ENCODE results near the gene ISCA2. TPM values are rescaled to one million over a fixed set of nuclear protein-coding genes. Genes with fewer than 3 reads are reported as not detected.

Gene ISCA2
- total RNA-seq, 4 donors from 2014 or later = 4.1 to 32.4 (median 20.6) TPM

DNA sequence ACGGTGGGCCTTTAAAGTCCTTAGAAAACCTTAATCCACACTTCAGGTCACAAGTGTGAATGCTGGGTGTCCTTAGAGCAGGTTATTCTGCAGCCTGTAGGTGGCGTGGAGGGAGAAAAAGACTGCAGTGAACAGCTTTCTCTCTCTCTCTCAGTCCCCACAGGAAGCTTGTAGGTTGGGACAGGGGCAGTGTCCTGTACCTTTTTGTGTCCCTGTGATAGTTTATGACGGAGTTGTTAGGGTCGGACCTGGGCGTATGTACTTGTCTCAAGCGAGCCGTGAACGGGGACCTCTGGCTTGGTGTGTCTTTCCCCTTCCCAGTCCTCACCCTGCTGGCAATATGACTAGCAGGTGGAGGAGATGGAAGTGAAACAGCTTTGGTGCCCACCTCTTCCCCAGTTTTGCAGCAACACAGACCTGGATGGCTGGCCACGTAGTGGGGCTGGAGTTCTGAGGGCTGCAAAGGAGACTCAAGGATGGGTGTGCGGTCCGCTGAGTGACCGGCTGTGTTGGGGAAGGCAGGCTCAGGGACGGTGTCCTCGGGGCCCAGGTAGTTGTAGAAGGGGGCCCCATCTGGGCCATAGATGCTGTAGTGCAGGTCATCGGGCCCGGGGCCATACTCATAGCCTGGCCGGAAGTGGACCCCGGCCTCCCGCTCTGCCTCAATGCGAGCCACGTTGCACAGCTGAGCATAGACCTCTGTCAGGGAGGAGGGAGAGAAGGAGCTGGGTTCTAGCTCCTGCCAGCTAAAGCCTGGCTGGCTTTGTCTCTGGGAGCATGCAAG is 8.9 kb downstream of the ISCA2 start:
- no peaks in the 10 kb centered on the region for H3K27me3 ChIP-seq
- no peak for DNase-seq
- in situ Hi-C loops (cut with MboI; ENCODE audit: low pct_ligation_motif_present in 1 of 4, low pct_unique_long_range_greater_than_20kb in 1 of 4, low sequenced_read_pairs in 3 of 4) (no loop called here), intact Hi-C loops (cut with DNase I; ENCODE audit: low total_unique reads) (loop anchor here (5.0 kb wide), 1 partner anchor 105 kb away; no protein-coding TSS in a partner anchor)
- WGBS, 2 donors (ENCODE audit: low coverage in 1 of 2) = 73% methylated on average over 21 of the region's 21 CpGs; no CpG with 5 or more reads in 1 of the 2 donors
- no peak overlapping the region for H3K4me3 ChIP-seq
- no peaks in the 10 kb centered on the region for H3K36me3 ChIP-seq
- TF ChIP-seq EP300 (IDR thresholded peaks at IDR 0.05; ENCODE audit: low read depth) (no peak), POLR2AphosphoS5 (IDR thresholded peaks at IDR 0.05) (no peak)
- TF ChIP-seq, protein P1, sequence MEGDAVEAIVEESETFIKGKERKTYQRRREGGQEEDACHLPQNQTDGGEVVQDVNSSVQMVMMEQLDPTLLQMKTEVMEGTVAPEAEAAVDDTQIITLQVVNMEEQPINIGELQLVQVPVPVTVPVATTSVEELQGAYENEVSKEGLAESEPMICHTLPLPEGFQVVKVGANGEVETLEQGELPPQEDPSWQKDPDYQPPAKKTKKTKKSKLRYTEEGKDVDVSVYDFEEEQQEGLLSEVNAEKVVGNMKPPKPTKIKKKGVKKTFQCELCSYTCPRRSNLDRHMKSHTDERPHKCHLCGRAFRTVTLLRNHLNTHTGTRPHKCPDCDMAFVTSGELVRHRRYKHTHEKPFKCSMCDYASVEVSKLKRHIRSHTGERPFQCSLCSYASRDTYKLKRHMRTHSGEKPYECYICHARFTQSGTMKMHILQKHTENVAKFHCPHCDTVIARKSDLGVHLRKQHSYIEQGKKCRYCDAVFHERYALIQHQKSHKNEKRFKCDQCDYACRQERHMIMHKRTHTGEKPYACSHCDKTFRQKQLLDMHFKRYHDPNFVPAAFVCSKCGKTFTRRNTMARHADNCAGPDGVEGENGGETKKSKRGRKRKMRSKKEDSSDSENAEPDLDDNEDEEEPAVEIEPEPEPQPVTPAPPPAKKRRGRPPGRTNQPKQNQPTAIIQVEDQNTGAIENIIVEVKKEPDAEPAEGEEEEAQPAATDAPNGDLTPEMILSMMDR (IDR thresholded peaks at IDR 0.05) = peak; percentile 6 to 35 (median 29)
- H3K9me3 ChIP-seq = no peaks in the 10 kb centered on the region
- no peaks in the 10 kb centered on the region for H3K4me1 ChIP-seq
- no peak overlapping the region for H3K27ac ChIP-seq

DNA sequence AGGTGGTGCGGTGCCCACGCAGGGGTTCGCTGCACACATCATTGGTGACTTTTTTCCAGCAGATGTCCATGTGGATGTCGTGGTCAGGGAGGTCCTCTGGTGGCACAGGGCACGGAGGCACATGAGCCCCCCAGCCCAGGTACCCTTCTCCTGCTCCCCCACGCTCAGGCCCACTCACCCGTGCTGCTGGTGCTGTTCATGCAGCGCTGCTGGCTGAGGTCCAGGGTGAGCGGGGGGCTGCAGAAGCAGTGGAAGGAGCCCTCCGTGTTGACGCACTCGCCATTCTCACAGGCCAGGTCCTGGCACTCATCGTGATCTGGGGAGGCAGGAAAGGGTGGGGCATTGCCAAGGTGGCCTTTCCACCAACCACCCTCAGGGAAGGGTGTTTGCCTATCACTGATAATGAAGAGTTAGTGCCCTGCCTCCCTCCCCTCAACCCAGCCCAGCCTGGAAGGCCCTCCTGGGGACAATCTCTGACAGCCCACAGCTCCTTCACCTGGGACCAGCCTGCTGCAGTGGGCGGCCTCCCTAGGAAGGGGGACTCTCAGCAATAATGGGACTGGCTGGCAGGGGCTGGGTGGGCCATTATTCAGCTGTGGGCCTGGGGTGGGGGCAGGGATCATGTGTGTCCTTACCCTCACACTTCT is 9.8 kb downstream of the ISCA2 start:
- Histone ChIP-seq H3K27ac (no peak overlapping the region), H3K4me3 (no peak overlapping the region), H3K27me3 (no peaks in the 10 kb centered on the region), H3K4me1 (no peaks in the 10 kb centered on the region), H3K9me3 (no peaks in the 10 kb centered on the region), H3K36me3 (no peaks in the 10 kb centered on the region)
- TF ChIP-seq POLR2AphosphoS5 (IDR thresholded peaks at IDR 0.05) (no peak), EP300 (IDR thresholded peaks at IDR 0.05; ENCODE audit: low read depth) (no peak), POLR2A (IDR thresholded peaks at IDR 0.05) (no peak)
- TF ChIP-seq, protein P1 (IDR thresholded peaks at IDR 0.05) = no peak
- in situ Hi-C loops (cut with MboI; ENCODE audit: low pct_ligation_motif_present in 1 of 4, low pct_unique_long_range_greater_than_20kb in 1 of 4, low sequenced_read_pairs in 3 of 4) (no loop called here), intact Hi-C loops (cut with DNase I; ENCODE audit: low total_unique reads) (loop anchor here (5.0 kb wide), 1 partner anchor 104 kb away; no protein-coding TSS in a partner anchor)
- 84% methylated on average over 12 of the region's 14 CpGs; no CpG with 5 or more reads in 1 of the 2 donors for WGBS, 2 donors (ENCODE audit: low coverage in 1 of 2)
- no peak for DNase-seq

DNA sequence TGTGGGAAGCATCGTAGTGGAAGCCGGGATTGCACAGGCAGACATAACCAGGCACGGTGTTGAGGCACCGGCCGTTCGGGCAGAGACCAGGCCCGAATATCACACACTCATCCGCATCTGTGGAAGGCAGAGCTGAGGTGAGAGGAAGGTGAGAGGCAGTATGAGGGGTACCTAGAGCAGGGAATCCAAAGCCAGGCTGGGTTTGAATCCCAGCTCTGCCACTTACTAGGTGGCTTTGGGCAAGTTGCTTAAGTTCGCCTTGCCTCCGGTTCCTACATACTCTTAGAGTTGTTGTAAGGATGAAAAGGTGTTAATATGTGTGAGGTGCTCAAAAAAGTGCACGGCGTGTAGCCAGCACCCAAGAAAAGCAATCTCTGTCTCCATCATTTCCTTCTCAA is 10.4 kb downstream of the ISCA2 start:
- 92% methylated on average over 12 of the region's 12 CpGs; no CpG with 5 or more reads in 1 of the 2 donors for WGBS, 2 donors (ENCODE audit: low coverage in 1 of 2)
- H3K36me3 ChIP-seq = no peaks in the 10 kb centered on the region
- no peaks in the 10 kb centered on the region for H3K9me3 ChIP-seq
- no peak for TF ChIP-seq EP300 (IDR thresholded peaks at IDR 0.05; ENCODE audit: low read depth)
- no peak for TF ChIP-seq POLR2A (IDR thresholded peaks at IDR 0.05)
- TF ChIP-seq, protein P1 (IDR thresholded peaks at IDR 0.05) = no peak
- no peak for TF ChIP-seq POLR2AphosphoS5 (IDR thresholded peaks at IDR 0.05)
- DNase-seq = no peak
- H3K27me3 ChIP-seq = no peaks in the 10 kb centered on the region
- intact Hi-C loops (cut with DNase I; ENCODE audit: low total_unique reads) = loop anchor here (5.0 kb wide), 1 partner anchor 103 kb away; no protein-coding TSS in a partner anchor
- no peak overlapping the region for H3K4me3 ChIP-seq
- H3K4me1 ChIP-seq = no peaks in the 10 kb centered on the region
- no peak overlapping the region for H3K27ac ChIP-seq
- in situ Hi-C loops (cut with MboI; ENCODE audit: low pct_ligation_motif_present in 1 of 4, low pct_unique_long_range_greater_than_20kb in 1 of 4, low sequenced_read_pairs in 3 of 4) = no loop called here

DNA sequence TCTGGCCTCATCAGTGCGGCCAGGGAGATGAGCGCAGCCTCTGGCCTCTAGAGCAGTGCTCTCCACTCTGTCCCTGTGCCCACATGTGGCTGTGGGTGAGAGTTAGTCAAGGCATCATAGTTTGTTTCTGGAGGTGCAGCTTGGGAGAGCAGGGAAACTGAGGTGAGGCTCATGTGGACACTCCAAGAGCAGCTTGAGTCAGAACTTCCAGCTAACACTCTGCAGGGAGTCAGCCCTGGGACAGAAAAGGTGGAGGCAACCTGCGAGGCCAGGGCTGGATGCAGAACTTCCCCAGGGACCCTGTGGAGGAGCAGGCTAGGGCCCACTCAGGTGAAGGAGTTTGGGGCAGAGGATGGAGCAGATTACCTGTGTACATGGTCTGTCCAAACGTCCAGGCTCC is 10.8 kb downstream of the ISCA2 start:
- Histone ChIP-seq H3K36me3 (no peaks in the 10 kb centered on the region), H3K27ac (no peak overlapping the region), H3K4me1 (no peaks in the 10 kb centered on the region), H3K27me3 (no peaks in the 10 kb centered on the region), H3K4me3 (no peak overlapping the region), H3K9me3 (no peaks in the 10 kb centered on the region)
- no peak for TF ChIP-seq POLR2AphosphoS5 (IDR thresholded peaks at IDR 0.05)
- TF ChIP-seq, protein P1 (IDR thresholded peaks at IDR 0.05) = no peak
- TF ChIP-seq POLR2A (IDR thresholded peaks at IDR 0.05) = no peak
- intact Hi-C loops (cut with DNase I; ENCODE audit: low total_unique reads) = loop anchor here (5.0 kb wide), 1 partner anchor 103 kb away; no protein-coding TSS in a partner anchor
- in situ Hi-C loops (cut with MboI; ENCODE audit: low pct_ligation_motif_present in 1 of 4, low pct_unique_long_range_greater_than_20kb in 1 of 4, low sequenced_read_pairs in 3 of 4) = no loop called here
- no peak for DNase-seq
- 84% methylated on average over 4 of the region's 4 CpGs; no CpG with 5 or more reads in 1 of the 2 donors for WGBS, 2 donors (ENCODE audit: low coverage in 1 of 2)
